ENCODE data around the gene MACROH2A1.

MACROH2A1 gene

DNA sequence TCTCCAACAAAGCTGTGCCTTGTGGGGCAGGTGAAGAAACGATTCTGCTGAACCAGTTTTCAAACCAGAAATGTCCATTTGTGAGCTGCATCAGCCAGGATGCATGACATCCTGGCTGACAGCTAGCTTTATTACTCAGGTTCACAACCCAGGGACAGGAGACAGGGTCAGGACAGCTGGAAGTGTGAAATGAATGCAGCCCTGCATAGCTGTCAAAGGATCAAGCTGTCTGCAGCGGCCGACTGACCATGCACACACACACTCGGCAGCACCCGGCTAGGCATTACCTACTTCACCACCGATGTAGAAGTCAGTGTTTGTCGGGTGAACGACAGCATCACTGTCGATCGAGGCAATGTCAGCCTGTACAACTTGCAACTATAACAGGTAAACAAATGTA is 48.5 kb downstream of the MACROH2A1 start:
- no peak for FAIRE-seq

DNA sequence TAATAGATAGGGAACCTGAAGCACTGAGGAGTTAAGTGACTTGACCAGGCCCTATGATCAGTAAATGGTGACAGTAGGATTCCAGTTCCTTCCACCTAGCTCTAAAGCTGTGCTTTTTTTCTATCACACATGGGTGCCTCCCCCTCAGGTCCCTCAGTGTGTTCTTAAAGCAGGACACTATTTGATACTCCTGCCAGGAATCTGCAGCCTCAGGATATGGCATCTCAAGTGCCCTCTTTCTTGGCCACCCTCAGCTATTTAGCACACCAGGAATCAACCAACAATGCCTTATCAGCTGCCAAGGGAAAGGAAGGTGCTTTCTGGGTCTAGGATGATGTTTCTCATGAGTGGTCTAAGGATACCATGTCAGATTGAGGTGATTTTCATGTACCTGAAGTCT is 49.1 kb downstream of the MACROH2A1 start:
- no peak for FAIRE-seq

DNA sequence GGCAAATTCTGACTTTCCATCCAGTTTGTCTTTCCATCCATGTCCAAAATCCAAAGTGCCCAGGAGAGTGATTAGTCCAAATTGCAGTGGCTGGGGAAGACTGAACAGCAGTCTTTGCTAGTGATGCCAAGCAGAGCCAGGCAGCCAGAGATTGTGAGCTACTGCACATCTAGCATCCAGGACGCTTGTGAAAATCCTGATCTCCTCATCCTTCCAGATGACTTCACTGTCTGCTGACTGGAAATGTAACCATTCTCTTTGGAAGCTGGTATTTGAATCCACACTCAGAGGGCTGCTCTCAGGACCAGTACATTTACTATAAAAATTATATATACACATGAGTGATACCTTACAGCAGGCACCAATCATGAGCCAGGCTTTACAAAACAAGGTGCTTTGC is 49.6 kb downstream of the MACROH2A1 start:
- FAIRE-seq: no peak

DNA sequence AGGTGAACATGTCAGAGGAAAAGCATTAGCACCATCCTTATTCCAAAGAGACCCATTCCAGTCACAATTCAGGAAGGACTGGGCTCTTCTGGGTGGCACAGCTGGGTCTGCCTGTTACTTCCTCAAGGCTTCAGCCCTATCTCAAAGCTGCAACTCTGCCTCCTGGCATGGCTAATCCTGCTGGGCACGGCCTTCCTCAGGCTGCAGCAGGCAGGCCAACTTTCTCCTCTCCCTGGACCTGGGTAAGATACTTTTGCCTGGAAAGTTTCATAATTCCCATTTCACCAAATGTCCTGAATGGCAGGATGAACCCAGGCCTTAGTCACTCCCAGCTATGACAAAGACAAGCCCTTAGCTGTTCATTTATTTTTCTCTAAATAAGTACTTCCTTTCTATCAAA is 50.1 kb downstream of the MACROH2A1 start:
- FAIRE-seq: no peak

DNA sequence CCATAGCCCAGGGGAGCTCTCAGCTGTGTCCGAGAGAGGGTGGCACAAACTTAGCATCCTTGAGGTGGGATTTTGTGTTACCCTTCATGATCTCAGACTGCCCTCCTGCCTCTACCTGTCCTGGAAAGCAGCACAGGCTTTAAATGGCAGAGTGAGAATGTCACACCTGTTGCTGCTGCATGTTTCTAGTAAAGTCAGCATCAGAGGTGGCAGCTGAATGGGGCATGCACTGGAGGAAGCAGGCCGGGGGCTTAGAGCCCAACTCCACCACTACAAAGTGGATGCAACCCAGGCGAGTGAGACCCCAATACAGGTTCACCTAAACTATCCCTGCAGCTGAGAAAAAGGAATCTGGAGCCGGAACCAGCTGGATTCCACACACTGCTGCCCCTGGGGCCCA is 51.6 kb downstream of the MACROH2A1 start:
- no peak for FAIRE-seq

DNA sequence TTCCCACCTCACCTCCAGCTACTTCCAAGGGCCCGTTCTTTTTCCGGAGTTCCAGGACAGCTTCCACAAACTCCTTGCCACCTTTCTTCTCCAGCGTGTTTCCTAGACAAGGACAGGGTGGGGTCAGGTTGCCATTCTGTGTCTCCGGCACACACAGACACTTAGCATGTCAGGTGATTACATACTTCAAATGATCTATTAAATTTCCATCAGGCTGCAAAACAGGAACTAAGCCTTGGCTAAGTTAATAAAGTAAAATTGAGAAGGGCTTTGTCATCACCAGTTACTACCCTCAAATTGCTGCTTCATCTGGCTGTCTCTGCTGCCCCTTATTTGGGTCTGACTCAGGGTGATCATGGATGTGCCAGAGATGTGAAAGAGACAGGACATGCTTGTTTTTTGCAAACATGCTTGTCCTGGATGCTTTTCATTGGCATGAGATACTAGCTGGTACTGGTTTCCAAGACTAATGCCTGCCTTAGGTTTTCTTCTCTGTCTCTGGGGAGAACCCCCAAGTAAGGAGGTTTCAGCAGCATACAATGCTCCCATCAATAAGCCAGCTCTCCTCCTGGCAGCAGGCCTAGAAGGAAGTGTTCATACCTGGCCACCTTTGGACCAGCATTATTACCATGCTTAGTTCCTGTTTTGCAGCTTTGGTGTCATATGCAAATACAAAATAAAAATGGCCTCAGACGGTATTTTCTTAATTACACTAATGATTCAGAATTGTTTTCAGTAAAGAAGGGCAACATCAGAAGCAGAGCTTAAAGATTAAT is 52.9 kb downstream of the MACROH2A1 start:
- FAIRE-seq: no peak

DNA sequence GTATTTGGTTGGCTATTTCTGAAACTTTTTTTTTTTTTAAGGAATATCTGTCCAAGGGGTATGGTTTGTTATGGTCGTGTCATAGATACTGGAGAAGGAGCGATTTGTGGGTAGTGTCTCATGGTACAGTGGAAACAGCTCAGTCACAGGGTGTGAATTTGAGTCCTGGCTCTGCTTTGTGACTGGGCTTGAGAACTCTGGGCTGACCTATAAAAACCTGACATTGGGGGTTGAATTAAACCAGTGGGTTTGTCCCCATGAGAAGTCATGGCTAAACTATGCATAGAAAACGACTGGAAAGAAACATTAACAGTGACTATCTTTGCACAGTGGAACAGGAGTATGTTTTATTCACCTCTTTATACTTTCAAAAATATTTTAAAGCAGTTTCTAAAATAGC is 54.7 kb downstream of the MACROH2A1 start:
- FAIRE-seq: no peak

DNA sequence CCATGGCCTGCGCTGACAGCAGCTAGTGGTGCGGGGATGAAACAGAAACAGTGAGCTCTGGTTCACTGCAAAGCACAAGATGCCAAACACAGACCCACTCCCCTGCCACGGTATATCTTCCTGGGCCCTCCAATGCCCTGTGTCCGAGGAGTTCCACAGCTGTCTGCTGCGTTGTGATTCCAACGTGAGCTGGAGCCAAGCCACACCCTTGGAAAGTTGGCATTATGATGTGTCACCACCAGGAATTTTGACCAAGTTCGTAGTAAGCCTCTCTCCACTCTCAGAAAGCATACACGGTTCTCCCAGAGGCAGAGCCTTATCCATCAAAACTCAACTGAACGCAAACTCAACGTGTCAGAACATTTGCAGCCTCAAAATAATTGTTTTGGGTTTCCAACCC is 55.6 kb downstream of the MACROH2A1 start:
- no peak for FAIRE-seq

DNA sequence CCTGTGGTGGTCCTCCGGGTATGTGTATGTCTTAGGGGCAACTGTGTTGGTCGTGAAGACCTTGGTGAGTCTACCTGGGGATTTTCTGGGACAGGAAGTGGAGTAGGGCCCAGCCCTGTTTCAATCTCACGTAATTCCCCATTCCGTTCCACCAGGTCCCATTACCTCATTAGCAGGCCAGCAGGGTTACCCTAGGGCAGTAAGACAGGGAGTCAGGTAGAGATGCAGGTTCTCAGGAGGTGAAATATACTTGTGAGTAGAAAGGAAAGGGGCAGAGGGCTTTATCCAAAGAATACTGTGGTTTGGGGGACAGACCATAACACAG is 56.5 kb downstream of the MACROH2A1 start:
- no peak for FAIRE-seq

DNA sequence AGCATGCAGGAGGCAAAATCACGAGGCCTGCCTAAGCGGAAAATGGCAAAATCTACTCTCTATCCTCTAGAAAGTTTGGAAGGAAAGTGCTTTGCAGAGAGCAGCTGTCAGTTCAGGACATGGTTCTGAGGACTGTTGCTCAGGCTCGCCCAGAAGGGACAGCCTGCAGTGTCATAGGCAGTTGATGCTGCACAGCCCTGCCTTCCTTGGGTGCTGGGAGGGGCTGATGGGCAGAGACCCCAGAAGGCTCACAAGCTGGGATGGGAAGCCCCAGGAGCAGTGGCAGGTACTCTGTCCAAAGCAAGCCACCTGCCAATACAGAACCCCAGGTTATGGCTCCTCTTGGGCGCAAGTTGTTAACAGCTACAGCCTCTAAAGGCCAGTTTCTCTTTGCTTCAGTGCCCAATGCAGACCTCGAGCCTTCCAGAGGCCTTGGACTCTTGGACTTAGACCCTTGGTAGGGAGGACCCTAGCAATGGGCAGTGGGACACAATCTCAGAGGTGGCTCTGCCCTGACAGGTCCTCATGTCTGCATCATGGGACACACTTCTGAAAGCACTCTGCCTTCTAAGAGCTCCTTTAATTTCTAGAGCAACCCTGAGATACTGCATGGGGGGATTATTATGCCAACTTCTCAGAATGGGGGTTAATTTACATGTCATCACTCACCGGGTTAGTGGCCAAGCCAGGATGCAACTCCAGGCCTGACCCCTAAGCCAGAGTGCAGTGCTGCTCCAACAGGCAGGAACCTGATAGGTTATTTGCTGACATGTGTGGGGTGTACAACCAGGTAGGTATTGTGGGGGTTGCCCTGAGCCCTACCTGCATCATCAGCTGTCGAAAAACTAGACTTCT is 57.1 kb downstream of the MACROH2A1 start:
- FAIRE-seq: no peak

DNA sequence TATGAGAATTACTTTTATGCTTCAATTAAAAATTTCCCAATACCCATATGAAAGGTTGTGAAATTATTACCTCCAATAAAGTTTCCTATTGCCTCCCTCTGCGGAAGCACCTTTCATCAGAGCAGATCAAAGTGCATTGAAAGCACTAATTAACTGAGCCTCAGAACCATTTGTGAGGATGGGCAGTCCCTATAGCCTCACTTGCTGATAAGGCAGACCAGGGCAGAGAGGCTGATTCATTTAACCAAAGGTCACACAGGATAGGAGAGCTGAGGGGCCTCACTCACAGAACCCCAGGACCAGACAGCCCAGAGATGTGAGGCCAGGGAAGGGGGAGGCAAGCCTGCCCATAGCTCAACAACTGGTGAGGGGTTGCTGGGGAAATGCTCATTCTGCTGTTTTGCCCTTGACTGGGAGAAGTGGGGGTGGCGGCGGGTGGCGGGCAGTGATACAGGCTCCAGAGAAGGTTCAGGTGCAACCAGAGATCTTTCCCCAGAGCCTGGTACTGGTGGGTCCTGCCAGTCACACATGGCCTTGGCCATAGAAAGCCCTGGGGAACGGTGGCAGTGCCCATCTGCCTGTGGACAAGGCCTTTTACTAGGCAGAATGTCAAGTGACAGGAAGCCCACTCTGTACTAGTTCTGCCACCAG is 57.9 kb downstream of the MACROH2A1 start:
- no peak for FAIRE-seq

DNA sequence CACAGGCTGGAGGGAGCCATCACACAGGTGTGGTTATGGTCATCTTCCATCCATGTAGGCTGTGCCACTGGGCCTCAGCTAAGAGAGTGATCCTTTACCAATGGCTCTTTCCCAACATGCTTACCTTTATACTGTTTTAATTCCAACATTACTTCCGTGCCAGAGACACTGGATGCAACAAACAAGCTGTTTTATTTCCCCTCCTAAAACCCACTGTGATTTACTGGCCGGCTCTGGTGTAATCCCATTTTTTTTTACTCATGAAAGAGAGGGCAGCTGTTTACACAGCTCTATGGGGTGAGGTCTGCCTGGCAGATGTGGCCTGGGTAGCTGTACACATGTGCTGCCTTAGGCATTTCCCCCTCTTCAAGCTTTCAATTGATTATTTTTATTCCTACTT is 58.5 kb downstream of the MACROH2A1 start:
- no peak for FAIRE-seq

DNA sequence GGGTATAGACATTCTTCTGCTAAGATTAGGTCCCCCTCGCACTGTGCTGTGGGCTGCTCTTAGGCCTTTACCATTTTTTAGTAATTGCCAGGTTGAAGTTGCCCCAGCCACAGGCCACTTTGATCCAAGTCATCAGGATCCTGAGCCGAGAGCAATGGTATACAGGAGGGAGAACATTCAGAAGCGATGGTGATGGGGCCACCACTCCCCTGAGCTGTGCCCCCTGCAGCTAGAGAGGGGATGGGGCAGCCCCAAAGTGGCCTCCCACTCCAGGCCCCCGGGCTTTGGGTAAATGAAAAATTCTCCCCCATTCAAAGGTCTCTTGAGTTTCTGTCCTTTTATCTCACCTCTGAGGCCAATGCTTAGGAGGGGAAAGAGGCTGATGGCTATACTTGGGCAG is 59.4 kb downstream of the MACROH2A1 start:
- no peak for FAIRE-seq

DNA sequence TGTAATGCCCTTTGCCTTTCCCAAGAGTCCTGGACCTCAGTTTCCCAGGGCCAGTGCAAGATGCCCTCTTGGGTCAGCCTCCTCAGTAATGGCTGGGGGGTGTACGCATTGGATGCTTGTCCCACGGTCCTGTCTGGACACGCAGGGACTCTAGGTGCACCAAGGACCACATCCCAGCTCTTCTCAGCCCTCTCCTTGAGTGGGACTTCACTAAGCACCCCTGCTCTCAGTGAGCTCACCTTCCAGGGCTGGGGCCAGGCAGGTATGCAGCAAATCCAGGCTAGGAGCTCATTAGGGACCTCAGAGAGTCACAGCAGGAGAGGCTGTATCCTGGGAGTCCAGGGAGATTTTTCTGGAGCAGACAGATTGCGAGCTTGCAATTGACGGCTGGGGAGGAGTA is 59.8 kb downstream of the MACROH2A1 start:
- no peak for FAIRE-seq

DNA sequence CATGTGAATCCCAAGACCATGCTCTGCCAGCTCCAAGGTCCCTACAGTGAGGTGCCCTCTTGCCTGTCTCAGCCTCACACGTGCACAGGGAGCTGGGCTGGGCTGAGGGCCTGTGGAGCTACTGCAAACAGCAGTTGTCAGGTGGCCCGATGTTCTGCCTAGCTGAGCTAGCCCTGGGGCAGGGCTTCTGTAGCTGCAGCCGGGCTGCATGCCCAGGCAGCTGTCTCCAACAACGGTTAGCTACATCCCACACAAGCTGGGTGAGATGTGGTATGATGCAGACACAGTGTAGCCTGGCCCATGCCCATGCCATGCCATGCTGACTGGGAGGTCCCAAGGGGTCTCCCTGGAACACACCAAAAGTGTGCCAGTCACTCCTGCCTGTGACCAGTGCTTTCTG is 62.0 kb downstream of the MACROH2A1 start:
- no peak for FAIRE-seq

DNA sequence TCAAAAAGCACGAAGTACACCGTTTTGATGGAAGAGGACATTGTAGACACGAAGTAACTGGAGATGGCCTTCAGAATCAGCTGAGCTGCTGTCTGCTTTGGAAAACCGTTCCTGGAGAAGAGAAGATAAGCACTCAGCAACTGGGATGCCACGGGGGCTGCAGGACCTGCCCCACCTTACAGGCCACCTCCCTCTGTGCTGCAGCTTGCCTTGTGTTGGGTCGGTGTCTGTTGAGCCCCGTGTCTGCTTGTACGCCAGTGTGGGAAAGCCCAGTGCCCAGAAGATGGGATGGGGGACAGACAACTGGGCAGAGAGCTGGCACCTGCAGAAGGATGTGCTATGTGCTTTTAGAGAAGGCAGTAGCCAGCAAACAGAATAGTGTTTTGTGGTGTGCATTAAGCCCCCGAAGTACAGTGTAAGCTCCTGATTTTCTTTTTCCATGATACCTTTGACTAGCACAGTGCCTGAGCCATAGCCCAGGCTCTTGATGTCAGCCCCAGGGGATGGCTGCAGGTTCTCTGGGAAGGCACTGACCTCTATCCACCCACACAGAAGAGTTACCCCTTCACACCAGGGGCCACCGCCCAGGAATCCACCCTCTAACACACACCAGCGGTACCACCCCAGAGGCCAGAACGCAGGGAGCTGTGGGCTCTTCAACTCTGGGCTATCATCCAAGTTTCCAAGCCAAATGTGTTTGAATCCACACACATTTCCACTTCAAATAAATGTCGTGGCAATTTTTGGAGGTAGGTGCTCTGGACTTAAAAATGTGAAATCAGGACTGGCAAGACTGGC is 63.8 kb downstream of the MACROH2A1 start:
- no peak for FAIRE-seq

DNA sequence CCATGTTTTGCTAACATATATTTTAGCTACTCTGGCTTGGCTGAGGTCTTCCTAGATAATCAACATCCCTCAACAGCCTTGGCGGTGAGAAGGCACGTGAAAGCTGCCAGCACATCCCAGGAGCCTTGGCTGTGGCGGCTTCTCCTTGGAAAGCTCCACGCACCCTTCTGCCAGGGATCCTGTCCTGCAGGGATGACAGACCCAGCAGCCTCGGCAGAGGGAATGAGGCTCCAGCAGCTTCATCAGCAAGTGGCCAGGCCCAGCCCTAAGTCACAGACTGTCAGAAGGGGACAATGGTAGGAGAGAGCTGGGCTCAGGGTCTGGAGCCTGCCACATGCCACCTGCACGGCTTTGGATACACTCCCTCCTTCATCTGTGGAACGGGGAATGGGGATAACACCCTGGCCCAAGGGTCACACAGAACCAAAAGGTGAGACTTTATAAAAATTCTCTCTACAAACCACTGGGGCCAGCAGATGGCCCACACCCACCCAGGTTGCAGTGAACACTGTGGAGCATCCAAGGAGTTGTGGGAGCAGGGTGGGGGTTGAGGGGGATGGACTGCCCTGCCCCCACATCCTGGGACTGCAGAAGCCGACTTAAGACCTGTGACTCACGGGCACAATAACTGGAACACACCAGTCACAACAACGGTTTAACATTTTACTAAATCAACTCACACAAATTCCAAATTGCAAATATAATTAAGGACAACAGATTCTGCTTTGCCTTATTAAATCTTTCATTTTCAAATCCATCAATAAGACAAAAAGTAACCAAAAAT is 65.1 kb downstream of the MACROH2A1 start:
- FAIRE-seq: peak; percentile 33

DNA sequence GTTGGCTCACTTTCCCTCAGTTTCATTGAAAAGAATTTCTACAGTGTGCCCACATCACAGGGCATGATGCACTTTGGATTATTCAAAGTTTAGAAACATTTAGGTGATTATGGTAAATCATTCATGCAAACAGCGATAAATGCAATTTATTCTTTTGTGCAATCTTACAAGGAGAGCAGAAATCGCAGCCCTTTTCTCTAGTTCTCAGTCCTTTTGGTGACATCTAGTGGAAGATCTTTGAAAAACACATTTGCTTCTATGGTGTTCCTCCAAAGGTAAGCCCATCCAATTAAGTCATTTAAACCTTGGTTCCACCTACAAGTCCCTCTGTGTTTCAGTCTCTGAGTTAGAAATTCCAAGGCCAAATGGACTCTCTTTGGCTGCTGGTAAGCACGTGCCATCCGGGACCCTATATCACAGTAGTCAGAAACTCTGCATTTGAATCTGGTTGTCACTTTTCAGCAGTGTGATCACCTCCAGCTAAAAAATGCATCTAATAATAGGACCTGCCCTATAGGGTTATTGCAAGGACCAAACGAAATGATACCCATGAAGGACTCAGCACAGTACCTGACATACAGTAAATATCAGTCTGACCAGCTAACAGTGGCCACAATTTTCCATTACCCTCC is 66.4 kb downstream of the MACROH2A1 start:
- FAIRE-seq: peak; percentile 99

DNA sequence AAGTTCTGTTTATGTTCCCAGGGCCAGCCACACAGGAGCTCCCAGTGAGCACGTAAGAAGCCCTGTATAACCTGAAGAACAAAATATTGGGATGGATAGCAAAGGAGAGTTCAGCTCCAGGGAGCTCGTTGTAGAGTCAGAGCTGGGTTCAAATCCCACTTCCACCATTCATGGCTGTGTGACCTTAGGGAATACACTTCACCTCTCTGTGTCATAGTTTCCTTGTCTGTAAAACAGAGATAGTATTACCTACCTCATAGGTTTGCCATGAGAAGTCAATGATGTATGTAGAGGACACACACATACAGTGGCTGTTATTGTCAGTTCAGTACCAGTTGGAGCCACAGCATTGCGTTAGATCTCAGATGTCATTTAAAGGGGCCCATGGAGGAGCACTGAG is 67.4 kb downstream of the MACROH2A1 start:
- FAIRE-seq: no peak

DNA sequence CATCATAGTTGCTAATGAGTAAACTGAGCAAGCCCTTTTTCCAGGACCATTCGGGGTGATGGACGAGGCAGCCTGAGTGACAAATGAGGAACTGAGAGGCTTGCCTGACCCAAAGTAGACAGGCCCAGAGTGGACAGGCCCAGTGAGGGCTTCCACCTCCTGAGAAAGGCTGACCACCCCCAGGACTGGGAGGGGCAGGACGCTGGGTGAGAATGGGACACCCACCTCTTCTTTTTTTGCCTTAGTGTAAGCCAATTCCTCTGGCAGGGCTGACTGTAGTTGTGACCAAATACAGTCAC is 68.3 kb downstream of the MACROH2A1 start:
- no peak for FAIRE-seq

DNA sequence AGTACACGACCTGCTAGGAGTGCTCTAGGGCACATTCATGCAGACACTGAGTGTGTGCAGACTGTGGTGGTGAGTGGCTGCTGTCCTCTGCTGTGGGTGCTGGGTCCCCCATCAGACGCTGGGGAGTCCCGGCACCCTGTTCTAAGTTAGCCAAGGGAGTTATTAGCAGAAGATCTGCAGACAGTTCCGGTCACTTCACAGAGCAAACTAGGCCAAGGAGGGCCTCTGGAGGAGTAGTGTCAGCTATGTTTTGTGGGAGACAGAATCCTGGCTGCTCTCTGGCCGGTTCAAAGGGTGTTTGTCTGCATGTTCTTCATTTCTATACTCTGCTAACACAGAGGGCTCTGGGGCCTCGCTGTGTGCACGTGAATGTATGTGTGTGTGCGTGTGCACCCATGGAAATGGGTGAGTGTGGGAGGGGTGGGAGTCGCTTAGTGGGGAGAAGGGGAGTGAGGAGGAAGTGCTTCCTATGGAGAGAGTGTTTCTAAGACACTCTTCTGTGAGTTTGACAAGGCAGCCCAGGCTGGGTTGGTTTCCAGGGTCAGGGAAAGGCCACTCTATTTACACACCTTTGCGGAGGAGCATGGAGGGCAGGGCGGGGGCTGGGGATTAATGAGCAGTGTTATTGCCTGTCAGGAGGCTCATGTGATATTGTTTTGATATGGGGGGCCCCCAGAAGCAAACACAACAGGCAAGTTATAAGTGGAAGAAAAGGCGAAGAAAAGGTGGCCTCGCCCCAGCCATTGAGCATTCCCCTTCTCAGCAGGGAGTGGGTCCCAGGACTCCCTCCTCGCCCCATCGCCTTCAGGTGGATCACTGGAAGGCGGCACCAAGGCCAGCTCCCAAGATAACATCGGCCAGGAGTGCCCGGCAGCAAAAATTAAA is 68.9 kb downstream of the MACROH2A1 start:
- no peak for FAIRE-seq

Measured in G401.6 (cell line).